Activated CD8-positive, alpha-beta memory T cell treated with anti-CD3 and anti-CD28 coated beads, Interleukin-2, amount 50 U/mL, for 48 hours (primary cell): ENCODE data around the gene GNB1.
"Not testable (repeated sequence)": the region's sequence is repeated elsewhere in the genome, so short reads cannot be mapped to it uniquely, and the experiment has no call there.

ENCODE experiments used
- DNase-seq: peaks from one replicate; pipeline ENCODE4 v3.0.0-alpha.2; 2020

The GNB1 gene

DNA sequence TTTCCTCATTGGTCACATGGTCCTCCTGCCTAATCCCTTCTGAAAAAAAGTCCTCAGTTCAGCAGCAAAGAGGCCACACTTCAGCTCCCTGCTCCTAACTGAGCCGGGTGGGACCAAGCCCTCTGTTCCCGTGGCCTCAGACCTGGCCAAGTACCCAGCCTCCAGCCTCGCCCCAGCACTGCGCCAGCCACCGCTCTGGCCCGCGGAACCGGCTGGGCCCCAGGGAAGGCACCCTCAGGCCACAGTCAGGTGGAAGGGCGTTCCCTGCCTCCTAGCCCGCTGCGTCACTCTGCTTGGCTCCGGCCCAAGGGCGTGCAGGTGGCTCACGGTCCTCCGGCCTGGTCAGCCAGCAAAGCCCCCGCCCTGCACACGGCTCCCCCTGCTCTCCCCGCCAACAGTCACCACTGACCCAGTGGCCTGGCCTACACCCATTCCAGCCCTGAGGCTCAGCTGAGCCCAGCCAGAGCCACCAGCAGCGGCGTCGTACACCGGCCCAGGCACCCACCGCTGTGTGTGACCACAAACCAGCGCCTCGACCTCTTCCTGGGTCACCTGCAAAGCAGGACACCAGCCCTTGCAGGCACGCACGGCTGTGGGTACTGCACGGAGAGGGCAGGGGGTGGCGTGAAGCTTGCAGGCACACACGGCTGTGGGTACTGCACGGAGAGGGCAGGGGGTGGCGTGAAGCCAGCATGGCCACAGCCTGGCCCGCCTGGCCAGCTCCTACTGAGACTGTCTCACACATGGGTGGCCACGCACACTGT, 132.0 kb downstream of the GNB1 start:
- no peak for DNase-seq

DNA sequence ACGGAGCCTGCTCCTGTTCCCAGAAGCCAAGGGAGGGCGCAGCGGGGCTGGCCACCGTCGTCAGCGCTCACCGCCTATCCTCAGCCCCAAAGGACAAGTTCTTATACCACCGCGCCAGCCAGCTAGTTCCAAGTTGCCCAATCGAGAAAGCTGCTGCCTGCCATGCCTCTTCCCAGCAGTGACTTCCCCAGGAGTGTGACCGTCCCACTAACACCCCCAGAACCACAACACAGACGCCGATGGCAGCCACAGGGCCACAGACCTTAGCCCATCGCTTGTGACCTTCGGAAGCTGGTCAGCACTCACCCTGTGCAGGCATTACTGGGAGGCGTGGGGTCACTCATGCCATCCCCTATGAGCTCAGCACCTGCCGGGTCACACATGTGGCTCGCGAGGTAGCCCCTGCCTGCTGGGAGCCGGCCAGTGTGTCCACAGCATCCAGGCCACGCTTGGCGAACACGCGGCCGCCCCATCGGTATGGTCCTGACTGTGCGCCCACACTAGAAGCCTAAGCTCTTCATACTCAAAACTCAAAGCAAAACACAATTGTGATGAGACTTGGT, 132.7 kb downstream of the GNB1 start:
- DNase-seq: no peak

DNA sequence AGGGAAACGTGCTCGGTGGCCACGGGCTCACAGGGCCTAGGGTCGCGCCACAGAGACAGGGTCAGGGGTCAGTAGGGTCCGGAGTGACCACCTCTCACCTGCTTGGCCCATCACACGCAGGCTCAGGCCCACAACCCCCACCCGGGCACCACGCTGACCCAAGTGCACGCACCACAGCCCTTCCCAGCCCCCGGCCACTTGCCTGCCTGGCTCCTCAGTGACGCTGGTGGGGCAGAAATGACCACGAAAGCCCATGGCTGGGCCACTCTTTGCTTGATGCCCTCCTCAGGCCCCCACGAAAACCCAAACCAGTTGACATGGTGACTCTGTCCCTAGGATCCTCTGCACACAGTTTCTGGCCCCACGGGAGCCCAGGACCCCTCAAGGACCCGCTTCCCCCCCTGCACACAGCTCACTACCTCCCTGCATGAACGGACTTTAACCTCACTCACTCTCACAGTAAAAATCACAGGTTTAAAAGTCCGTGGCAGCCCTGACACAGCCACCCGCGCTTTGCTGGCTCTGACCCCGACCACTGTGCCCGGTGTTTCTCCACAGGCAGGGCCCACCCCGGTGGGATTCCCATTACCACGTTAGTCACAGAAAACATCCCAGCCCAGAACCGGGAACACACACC, 133.3 kb downstream of the GNB1 start:
- no peak for DNase-seq

DNA sequence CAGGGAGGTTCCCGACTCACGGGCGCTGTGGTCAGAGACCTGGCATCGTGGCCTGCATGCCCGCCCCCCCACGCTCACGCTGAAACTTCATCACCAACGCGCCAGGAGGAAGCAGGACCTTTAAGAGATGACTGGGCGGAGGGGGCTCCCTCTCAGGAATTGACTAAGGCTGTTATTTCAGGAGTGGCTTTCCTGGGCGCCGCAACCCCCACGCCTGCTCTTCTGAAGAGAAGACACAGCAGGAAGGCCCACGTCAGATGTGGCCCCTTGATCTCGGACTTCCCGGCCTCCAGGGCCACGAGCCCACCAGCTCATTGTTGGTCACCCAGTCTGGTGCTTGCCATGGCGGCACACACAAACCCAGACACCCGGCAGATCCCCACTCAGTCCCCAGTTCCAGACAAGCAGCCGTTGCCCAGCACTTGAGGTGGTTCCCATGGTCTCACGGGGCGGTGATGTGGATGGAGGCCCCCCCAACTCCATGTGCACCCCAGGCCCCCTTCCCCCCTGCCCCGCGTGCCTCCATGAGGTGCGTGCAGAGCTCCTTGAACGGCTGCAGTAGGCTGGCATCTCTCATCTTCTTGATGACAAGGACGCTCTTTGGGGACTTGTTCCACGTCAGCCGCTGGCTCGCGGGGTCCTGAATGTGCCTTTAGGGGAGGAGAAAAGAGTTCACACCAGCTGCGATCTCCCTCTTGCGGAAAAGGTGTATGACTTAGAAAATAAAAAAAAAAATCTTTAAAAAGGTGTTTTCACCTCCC, 134.0 kb downstream of the GNB1 start:
- no peak for DNase-seq

DNA sequence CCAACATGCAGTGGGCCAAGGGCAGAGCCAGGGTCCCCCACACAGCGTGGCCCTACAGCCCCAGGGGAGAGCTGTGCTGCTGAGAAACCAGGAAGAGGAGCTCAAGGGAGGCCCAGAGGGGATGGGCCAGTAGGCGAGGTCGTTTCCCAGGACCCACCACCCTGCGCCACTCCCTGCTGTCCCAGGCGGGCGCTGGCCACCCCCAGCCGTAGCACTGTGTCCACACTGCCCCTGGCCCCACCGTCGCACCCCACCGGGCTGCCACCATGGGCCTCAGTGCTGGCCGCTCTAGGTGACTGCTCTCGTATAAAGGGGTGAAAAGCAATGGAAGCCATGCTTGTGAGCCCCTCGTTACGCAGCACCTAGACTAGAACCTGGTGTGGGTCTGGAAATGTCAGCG, 135.0 kb downstream of the GNB1 start:
- no peak for DNase-seq

DNA sequence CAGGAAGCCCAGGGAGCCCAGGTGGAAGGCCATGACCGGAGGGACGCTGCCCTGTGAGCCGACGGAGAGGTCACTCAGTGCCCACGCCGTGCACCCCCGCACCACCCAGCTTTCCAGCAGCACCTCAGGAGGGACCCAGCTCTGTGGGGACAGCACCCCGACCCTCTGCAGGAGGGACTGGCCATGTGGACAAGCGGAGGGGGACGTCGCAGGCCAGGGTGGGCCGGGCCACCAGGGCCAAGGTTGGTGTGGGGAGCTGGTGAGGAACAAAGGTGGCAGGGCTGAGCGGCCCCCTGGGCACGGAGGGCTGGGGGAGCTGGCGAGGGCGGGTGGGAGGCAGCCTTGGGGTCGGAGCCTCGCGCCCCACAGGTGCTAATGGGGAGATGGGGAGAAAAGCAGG, 135.5 kb downstream of the GNB1 start:
- no peak for DNase-seq

DNA sequence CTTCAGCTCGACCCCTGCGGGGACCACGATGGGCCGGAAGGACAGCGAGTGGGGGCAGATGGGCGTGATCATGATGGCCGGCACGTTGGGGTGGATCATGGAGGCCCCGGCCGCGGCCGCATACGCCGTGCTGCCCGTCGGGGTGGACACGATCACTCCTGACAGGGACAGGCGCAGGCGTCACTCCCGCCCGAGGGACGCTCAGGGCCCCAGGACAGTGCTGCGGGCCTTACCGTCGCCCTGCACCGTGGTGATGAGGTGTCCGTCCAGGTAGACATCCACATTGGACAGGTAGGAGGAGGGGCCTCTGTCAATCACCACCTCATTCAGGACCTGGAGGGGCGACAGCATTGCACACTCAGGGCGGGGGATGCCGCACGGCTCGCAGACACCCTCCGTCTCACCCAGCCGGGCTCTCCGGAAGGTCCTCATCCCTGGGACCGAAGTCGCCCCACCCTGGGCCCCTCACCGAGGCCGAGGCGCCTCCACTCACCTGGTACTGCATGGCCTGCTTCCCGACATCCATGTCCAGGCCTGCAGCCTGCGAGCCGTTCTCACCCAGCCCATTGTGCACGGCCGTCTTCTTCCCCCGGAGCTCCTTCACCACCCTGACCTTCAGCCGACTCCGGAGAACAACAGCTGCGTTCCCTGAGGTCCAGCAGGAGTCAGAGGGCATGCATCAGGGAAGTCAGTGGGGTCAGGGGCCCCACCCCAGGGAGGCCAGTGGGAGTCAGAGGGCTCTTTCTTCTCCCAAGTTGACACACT, 136.7 kb downstream of the GNB1 start:
- DNase-seq: no peak

DNA sequence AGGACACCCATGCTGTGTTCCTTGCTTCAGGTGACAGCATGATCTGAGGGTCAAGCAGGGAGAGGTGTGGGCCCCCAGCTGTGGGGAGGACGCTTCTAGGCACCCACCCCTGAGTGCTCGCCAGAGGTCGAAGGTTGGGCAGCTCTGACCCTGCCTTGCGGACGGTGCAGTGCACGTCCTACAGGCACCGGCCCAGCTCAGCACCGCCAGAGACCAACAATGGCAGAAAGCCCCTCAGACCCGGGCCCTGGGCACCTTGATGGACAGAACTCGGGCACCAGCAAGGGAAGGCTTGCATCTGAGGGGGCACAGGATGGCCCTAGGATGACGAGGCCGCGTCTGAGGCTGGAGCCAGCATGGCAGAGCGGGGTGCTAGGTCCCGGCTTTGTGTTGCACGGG, 137.3 kb downstream of the GNB1 start:
- no peak for DNase-seq

DNA sequence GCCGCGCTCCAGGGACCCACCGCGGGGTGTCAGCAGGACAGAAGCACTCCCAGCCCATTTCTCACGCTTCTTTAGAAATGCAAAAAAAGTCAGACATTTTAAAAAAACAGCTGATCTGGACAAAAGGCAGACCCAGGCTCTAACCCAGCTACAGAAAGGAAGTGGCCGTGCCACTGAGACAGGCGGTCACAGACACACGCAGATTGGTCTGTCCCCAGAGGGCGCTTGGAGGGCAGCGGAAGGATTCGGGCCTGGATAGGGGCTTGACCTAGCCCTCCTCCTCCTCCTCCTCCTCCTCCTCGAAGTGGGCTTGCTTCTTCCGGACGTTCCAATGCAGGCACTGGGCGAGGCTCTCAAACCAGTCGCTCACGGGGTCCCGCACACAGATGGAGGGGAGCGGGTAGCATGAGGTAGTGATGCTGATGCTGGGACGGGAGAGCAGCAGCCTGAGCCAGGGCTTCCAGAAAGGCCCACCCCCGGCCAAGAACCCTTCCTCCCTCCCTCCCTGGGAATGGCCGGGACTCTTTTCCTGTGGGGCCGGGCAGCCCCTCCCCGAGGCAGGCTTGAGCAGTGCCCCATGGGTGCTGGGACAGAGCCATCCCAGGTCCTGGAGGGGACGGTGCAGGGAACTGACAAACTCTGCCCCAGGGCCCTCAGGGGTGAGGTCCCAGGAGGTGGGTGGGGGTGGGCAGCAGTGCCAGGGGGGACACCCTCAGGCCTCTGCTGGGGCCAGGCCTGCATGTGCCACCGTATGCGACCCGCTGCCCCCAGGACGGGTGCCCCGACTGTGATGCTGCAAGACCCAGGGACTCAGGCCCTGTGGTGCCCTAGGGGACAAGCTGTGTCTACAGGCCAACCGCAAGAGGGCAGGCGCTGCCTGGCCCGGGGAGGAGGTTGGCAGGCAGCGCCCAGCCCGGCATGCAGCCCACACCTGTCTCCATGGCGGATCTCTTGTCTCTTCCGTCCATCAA, 138.0 kb downstream of the GNB1 start:
- DNase-seq: no peak

DNA sequence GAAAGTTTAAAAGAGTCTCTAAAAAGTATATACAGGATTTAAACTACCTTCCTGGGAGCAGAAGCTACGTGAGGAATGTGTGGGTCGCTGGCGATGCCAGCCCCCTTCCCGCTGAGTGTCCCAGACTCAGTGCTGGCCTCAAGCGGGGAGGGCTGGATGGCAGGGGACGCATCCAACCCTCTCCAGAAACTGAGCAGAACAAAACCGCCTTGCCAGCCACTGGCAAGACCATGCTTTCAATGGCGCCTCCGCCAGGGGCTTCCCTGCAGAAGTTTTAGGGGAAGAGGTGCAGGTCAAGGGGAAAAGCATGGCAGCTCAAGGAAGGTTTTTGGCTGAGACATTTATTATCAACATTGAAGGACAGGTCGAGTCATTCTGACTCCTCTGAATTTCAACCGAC, 138.7 kb downstream of the GNB1 start:
- no peak for DNase-seq

DNA sequence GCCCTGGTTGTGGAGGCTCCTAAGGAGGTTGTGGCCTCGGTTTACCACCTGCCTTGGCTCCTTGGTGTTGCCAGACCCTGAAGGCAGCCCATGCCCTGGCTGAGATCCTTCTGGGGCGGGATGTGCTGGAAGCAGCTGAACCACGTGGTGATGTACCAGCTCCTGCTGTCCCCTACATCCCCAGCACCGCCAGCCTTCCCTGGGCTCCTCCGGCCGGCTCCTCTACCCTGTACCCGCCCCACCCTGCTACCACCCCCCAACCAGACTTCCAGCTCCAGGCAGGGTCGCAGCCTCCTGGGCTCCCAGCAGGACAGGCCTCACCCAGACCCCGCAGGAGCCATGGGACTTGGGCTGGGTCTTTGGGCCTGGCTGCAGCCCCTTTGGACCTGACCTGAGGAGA, 140.9 kb downstream of the GNB1 start:
- DNase-seq: not testable (repeated sequence)

DNA sequence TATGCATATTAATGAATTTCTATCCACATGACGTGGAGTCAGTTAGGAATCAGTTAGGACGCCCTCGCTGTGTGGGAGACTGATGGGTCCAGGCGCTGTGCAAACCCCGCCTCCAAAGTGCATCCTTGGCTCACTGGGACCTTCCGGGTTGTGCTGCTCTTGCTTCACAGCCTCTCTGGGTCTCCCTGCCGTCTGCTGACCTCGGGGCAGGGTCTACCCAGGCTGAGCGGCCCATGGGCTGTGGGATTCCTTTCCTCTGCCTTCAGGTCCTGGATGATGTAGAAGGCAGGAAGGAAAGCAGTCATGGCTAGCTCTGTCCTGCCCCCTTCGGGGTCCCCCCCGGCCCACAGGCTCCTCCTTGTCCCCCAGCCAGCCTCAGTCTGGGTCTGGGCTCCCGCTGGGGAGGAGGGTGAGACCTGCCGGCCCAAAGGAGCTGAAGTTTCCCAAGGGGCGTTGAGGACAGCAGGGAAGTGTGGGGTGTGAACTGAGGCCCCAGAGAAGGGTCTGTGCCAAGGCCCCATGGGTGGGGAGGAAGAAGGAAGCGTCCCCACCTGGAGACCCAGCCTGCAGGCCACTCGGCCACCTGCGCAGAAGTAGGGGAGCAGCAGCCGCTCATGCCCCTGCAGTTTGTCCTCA, 142.1 kb downstream of the GNB1 start:
- DNase-seq: no peak

DNA sequence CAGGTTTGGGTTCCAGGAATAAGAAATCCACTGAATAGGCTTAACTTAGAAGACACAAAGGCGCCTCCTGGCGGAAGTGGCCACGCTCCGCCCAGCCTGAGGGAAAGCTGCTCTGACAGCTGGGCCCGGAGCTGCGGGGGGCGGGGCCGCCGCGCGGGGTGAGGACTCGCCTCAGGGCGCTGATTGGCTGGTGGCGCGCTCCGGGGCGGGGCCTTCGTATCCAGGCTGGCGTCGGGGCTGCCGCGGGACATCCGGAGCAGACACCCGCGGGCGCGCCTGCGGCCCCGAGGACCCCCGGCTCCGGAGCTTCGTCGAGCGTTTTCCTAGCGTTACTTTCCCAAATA, 144.3 kb downstream of the GNB1 start:
- not testable (repeated sequence) for DNase-seq

DNA sequence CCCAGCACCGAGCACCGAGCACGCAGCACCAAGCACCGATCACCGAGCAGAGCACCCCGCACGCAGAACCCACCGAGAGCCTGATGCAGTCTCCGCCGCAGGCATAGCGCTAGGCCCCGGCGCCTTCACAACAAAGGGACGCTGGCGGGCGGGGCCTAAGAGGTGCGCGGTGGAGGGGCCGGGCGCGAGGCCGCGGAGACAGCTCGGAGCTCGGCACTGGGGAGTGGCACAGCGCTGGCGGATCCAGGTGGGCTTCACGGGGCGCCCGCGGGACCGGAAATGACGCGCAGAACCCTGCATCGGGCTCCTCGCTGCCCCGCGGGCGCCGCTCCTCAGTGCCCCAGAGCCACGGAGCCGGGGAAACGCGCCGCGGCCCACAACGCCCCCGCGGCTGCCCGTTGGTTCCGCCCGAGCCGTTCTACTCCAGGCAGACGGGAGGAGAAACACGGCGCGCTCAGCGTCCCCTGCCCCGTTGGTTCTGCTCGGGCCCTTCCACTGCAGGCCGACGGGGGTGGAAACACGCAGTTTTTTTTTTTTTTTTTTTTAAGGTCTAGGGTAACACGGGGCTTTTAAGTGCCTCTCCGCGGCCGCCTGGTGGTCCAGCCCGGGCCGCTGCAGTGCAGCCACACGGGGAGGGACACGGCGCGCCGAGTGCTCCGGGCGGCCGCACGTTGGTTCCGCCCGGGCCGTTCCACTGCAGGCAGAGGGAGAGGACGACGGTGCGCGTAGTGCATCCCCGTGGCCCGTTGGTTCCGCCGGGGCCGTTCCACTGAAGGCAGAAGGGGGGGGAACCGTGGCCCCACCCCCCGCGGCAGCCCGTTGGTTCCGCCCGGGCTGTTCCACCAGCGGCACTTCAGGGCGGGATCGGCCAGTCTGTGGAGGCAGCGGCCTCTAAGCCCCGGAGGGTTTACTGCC, 145.0 kb downstream of the GNB1 start:
- peak; percentile 98 for DNase-seq

DNA sequence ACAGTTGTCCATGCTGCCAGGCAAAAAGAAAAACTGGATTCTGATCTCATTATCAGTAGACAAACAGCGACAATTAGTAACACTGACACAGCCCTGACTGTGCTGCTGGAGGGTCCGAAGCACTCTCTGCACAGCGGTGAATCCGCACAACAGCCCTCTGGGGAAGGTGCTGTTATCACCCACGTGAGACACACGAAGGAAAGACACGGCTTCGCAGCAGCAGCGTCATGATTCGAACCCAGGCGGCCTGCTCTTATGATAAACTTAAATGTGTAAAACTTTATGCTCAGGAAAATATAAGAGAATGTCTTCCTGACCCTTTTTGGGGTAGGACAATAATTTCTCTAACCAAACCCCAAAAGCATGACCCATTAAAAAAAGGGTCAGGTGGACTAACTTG, 148.4 kb downstream of the GNB1 start:
- not testable (repeated sequence) for DNase-seq

DNA sequence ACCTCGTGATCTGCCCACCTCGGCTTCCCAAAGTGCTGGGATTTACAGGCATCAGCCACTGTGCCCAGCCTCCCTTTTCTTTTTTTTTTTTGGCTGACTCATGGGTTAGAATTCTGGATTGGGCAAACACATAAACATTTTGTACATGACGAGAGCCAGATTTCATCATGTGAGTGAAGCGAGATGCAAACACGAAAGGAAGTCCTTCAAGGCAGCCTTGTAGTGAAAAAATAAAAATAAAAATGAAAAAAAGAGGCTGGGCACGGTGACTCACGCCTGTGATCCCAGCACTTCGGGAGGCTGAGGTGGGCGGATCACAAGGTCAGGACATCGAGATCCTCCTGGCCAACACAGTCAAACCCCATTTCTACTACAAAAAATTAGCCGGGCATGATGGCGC, 149.9 kb downstream of the GNB1 start:
- not testable (repeated sequence) for DNase-seq

DNA sequence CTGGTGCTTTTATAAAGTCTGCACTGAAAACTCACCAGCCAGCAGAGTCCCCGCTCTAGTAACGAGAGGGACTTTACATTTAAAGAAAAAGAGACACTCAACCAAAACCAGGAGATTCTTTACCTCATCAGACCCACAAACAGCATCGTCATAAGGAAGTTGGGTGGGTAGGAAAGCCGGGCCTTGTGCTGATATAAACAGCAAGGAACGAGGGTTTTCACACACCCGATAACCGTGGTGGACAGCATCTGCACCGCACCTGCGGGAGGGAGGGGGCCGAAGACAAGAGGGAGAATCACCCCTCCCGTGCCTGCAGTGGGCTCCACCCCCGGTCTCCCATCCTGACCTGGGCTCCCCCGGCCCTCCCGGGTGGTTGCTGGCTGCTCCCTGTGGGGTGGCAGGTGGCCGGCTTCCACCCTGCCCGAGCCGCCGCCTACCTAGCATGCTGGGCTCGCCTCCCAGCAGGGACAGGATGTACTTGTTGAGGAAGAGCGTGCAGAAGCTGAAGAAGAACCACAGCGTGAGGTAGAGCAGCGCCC, 152.0 kb downstream of the GNB1 start:
- DNase-seq: not testable (repeated sequence)

DNA sequence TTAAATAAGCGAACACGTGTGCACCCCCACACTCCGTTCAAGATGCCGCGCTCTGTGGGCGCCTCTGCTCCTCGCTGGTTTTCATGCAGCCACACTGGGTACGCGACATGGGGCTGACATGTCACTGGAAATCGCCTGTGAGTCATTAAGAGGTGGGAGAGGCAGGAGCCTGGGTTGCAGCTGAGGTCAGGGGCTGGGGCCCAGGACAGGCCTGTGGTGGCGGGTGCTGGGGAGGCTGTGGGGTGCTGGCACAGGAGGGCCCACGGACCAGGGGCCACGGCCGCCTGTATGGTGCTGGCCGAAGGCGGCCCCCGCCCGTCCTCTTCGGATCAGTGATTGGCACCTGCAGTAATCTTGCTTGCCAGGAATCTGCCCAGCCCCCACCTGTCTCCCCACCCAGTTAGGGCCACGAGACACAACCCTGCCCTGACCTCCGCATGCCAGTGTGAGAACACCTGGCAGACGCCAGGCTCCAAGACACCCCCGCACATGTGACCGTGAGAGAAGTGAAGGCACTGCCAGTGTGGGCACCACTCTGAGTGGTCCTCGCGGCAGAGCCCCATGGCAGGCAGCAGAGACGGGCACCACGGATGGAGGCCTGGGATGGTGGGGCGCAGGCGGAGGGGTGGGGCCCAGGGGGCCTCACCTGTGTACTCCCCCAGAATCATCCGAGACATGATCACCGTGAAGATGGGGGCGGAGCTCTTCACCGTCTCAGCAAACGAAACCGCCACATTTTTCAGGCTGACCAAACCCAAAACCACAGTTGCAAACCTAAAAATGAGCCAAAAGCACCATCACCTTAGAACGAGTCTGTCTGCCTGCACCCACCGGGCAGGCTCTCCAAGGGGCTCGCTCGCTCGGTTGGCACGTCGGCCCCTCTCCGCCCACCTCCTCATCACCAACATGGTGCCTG, 153.0 kb downstream of the GNB1 start:
- peak; percentile 56 for DNase-seq
